Loucy (cell line): ENCODE measurements around the gene TNC.

Source experiments
- H2AFZ ChIP-seq: fragments of 200-600 bp; sonication (generic); 2 replicates; pipeline ENCODE4 v1.6.0; 2016; ENCODE audit warnings: antibody characterized with exemption, mild to moderate bottlenecking, low read length, moderate library complexity
- H3F3A ChIP-seq: fragments of 200-600 bp; 2 replicates; pipeline ENCODE4 v1.6.0; 2016; ENCODE audit warnings: antibody characterized with exemption, low read depth, mild to moderate bottlenecking
- H3K27me3 ChIP-seq: fragments of 200-600 bp; sonication (generic); 2 replicates; pipeline ENCODE4 v1.6.1; 2014; ENCODE audit warnings: low read length, mild to moderate bottlenecking; ENCODE audit not compliant: insufficient read depth, poor library complexity, severe bottlenecking
- H3K36me3 ChIP-seq: fragments of 200-600 bp; sonication (generic); 2 replicates; pipeline ENCODE4 v1.6.1; 2016; ENCODE audit warnings: low read length; ENCODE audit not compliant: insufficient read depth
- H3K4me1 ChIP-seq: fragments of 200-600 bp; sonication (generic); 2 replicates; pipeline ENCODE4 v1.5.1; 2014; ENCODE audit warnings: low read length, mild to moderate bottlenecking; ENCODE audit not compliant: insufficient read depth, poor library complexity, severe bottlenecking
- H3K4me2 ChIP-seq: fragments of 200-600 bp; sonication (generic); 2 replicates; pipeline ENCODE4 v1.6.0; 2014; ENCODE audit warnings: antibody characterized with exemption, low read length, low read depth, mild to moderate bottlenecking; ENCODE audit not compliant: poor library complexity, severe bottlenecking
- H3K4me3 ChIP-seq: fragments of 200-600 bp; sonication (generic); 2 replicates; pipeline ENCODE4 v1.5.1; 2014; ENCODE audit warnings: low read length, mild to moderate bottlenecking, mixed read lengths; ENCODE audit not compliant: poor library complexity, severe bottlenecking
- H3K79me2 ChIP-seq: fragments of 200-600 bp; sonication (generic); 2 replicates; pipeline ENCODE4 v1.6.1; 2014; ENCODE audit warnings: low read length; ENCODE audit not compliant: insufficient read depth
- H3K9ac ChIP-seq: fragments of 200-600 bp; sonication (generic); 2 replicates; pipeline ENCODE4 v1.6.0; 2014; ENCODE audit warnings: mild to moderate bottlenecking, low read depth, low read length, moderate library complexity; ENCODE audit not compliant: poor library complexity, severe bottlenecking
- H3K9me2 ChIP-seq: fragments of 200-600 bp; sonication (generic); replicated peaks from 2 replicates; pipeline ENCODE4 v1.6.1; 2016; ENCODE audit warnings: low read depth, low read length, mixed read lengths
- H3K9me3 ChIP-seq: fragments of 200-600 bp; sonication (generic); 2 replicates; pipeline ENCODE4 v1.6.1; 2014; ENCODE audit warnings: mild to moderate bottlenecking, antibody characterized with exemption, low read length, low read depth; ENCODE audit not compliant: insufficient read depth
- H4K20me1 ChIP-seq: fragments of 200-600 bp; sonication (generic); 2 replicates; pipeline ENCODE4 v1.6.0; 2014; ENCODE audit warnings: antibody characterized with exemption, low read length, mild to moderate bottlenecking; ENCODE audit not compliant: insufficient read depth, poor library complexity, severe bottlenecking
- EZH2phosphoT487 ChIP-seq: fragments of 200-600 bp; IDR thresholded peaks from 2 replicates; pipeline ENCODE4 v1.6.1; 2018; ENCODE audit warnings: antibody characterized with exemption, mild to moderate bottlenecking, moderate library complexity, borderline replicate concordance
- TF ChIP-seq, protein P1 (sequence below): fragments of 200-600 bp; sonication (generic); conservative IDR thresholded peaks from 2 replicates; pipeline ENCODE4 v1.5.1; 2014; ENCODE audit warnings: mild to moderate bottlenecking, antibody characterized with exemption, low read length

TNC gene

DNA sequence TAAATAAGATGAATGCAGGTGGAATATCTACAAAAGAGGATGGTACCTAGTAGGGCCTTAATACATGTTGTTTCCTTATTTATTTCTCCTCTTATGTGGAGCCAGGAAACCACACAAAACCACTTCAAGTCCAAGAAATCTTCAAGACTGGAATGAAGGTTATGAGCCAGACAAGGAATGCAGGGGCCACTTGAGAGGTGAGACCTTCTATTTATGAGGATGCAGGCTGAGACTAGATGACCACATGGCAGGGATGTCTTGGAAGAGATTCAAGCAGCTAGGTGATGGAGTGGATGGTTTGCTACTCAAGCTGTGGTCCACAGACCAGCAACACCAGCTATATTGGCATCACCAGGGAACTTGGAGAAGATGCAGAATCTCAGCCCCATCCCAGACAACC, 92.2 kb downstream of the TNC start:
- Histone ChIP-seq H3K4me1 (no peaks in the 10 kb centered on the region), H3K4me2 (no peak overlapping the region), H3K79me2 (no peaks in the 10 kb centered on the region), H3K27me3 (no peaks in the 10 kb centered on the region), H3F3A (no peaks in the 10 kb centered on the region), H3K9me3 (no peaks in the 10 kb centered on the region), H4K20me1 (no peaks in the 10 kb centered on the region), H2AFZ (no peak overlapping the region), H3K9me2 (no peaks in the 10 kb centered on the region), H3K9ac (no peak overlapping the region), H3K4me3 (no peak overlapping the region), H3K36me3 (no peaks in the 10 kb centered on the region)
- TF ChIP-seq, protein P1, sequence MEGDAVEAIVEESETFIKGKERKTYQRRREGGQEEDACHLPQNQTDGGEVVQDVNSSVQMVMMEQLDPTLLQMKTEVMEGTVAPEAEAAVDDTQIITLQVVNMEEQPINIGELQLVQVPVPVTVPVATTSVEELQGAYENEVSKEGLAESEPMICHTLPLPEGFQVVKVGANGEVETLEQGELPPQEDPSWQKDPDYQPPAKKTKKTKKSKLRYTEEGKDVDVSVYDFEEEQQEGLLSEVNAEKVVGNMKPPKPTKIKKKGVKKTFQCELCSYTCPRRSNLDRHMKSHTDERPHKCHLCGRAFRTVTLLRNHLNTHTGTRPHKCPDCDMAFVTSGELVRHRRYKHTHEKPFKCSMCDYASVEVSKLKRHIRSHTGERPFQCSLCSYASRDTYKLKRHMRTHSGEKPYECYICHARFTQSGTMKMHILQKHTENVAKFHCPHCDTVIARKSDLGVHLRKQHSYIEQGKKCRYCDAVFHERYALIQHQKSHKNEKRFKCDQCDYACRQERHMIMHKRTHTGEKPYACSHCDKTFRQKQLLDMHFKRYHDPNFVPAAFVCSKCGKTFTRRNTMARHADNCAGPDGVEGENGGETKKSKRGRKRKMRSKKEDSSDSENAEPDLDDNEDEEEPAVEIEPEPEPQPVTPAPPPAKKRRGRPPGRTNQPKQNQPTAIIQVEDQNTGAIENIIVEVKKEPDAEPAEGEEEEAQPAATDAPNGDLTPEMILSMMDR = no peak
- TF ChIP-seq EZH2phosphoT487 = no peak

GRCh38 chr9:115024925-115025535, 92.9 kb downstream of the TNC start:
- Histone ChIP-seq H3F3A (no peaks in the 10 kb centered on the region), H3K4me2 (no peak overlapping the region), H3K27me3 (no peaks in the 10 kb centered on the region), H2AFZ (no peak overlapping the region), H4K20me1 (no peaks in the 10 kb centered on the region), H3K9me3 (no peaks in the 10 kb centered on the region), H3K79me2 (no peaks in the 10 kb centered on the region), H3K9me2 (no peaks in the 10 kb centered on the region), H3K9ac (no peak overlapping the region), H3K4me3 (no peak overlapping the region), H3K36me3 (no peaks in the 10 kb centered on the region), H3K4me1 (no peaks in the 10 kb centered on the region)
- no peak for TF ChIP-seq EZH2phosphoT487
- TF ChIP-seq, protein P1 = no peak

DNA sequence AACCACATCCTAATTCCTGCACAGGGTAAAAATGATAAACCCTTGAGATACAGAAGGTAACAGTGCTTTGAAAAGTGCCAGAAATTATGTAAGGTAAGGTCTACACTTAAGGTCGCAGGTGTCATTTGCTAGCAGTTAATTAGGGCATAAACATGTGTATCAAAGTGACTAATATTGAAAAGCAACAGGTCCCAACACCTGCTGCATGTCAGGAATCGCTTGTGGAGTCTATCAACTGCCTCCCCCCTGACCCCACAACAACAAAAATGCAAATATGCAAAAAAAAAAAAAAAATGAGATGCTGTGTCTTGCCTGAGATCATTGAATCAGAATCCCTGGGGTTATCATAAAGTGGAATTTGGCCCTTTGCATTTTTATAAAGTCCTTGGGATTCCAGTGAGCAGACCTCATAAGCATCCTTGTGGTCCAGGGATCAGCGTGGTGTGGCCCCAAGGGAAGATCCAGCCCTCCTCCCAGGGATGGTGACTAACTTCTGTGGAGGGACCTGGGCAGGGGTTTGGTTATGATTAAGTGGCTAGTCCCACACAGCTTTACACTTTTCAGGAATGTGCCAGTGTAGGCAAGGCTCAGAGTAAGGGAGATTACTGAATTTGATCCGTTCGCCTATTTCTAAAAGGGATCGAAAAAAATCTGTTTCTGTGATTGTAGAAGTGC, 95.1 kb downstream of the TNC start:
- Histone ChIP-seq H4K20me1 (no peaks in the 10 kb centered on the region), H3K9ac (no peak overlapping the region), H3K27me3 (no peaks in the 10 kb centered on the region), H3K79me2 (no peaks in the 10 kb centered on the region), H3K9me2 (no peaks in the 10 kb centered on the region), H3K36me3 (no peaks in the 10 kb centered on the region), H3K9me3 (no peaks in the 10 kb centered on the region), H2AFZ (no peak overlapping the region), H3F3A (no peaks in the 10 kb centered on the region), H3K4me1 (no peaks in the 10 kb centered on the region), H3K4me3 (no peak overlapping the region), H3K4me2 (no peak overlapping the region)
- no peak for TF ChIP-seq EZH2phosphoT487
- TF ChIP-seq, protein P1 = no peak
